ENCODE measurements around the gene RPTOR.

Gene RPTOR

DNA sequence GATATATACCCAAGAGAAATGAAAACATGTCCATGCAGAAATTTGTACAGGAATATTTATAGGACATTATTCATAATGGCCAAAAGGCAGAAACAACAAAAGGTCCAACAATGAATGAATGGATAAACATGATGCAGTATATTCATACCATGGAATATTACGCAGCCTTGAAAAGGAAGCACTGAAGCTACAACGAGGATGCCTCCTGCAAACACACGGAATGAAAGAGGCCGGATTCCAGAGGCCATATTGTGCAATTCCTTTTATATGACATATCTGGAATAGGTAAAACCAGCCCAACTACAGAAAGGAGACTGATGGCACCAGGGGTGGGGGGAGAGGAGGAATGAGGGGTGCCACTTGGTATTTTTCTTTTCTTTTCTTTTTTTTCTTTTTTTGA, 432.5 kb downstream of the RPTOR start:
- DNase-seq: no peak

- no peak for DNase-seq
These were observed 434.2 kb downstream of the RPTOR start for GRCh38 chr17:80978499-80979497.

DNA sequence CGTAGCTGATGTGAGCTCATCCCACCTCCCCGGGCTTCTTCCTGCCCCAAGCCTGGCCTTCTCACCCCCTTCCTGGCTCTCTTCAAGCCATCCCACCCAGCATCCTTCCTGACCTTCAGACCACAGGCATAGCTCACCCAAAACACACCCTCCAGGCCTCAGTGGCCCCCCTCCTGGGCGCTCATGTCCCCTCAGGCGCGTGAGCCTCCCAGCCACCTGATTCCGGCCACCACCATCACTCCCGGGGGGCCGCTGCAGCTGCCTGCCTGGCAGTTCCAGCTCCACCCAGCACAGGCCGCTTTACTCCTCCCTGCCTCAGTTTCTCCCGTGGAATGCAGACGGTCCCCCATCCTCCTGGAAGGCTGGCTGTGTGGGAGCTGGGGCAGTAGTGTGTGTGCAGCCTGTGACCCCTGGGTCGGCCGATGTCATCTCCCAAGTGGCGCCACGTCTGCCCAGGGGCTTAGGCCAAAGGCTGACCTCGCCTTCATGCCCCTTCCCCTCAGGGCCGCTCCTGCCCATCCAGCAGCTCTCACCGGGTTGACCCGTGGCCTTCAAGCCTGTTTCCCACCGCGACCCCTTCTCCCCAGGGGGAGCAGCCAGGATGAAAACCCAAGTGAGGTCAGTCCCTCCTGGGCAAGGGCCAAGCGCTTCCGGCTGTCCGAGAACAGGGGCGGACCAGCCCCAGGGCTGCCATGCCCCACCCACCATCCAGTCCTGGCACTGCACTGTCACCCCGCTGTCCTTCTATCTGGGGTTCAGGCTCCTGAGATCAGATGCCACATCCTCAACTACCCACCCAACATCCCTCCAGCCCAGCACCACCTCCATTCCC, 435.1 kb downstream of the RPTOR start:
- no peak for DNase-seq

DNA sequence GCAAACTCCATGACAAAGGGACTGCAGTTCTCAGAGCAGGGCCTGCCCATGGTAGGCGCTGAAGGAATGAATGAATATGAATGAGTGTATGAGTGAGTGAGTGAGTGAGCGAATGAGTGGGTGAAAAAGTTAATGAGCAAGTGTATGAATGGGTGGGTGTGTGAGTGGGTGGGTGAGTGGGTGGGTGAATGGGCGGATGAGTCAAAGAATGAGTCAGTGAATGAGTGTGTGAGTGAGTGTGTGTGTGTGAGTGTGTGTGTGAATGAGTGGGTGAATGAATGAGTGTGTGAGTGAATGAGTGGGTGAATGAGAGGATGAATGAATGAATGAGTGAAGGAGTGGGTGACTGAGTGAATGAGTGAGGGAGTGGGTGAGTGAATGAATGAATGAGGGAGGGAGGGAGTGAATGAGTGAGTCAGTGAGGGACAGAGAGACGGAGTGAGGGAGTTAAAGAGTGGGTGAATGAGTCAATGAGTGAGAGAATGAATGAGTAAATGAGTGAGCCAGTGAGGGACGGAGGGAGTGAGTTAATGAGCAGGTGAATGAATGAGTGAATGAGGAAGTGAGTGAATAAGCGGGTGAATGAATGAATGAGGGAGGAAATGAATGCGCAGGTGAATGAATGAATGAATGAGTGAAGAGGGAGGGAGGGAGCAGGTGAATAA, 435.9 kb downstream of the RPTOR start:
- DNase-seq: peak; percentile 65

- no peak for DNase-seq
These were observed 436.6 kb downstream of the RPTOR start for GRCh38 chr17:80981062-80981902.

DNA sequence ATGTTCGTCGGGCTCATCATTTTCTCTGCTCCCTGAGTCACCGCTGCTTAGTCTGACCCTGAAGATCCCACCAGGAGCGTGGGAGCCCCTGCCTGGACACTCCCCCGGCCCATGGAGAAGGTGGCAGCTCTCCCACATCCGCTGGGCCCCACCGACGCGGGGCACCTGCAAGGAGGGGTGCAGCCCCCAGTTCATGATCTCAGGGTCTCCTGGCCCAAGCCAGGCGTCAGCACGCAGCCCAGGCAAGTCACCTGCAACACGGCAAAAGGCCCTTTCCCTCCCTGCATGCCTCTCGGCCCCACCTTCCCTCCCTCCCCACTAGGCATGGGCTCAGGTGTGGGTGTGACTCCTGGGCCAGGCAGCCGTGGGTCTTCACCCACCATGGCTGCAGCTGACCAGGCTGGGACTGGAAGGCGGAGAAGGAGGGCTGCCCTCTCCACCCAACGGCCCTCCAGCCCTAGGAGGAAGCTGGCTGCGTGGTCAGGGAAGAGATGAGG, 437.3 kb downstream of the RPTOR start:
- no peak for DNase-seq

- DNase-seq: no peak
These were observed 437.9 kb downstream of the RPTOR start for GRCh38 chr17:80982426-80982974.

GRCh38 chr17:80983545-80983944, 438.9 kb downstream of the RPTOR start:
- DNase-seq: no peak

- no peak for DNase-seq
These were observed 440.1 kb downstream of the RPTOR start for GRCh38 chr17:80984749-80985148.

- no peak for DNase-seq
These were observed 441.4 kb downstream of the RPTOR start for GRCh38 chr17:80986046-80986445.

DNA sequence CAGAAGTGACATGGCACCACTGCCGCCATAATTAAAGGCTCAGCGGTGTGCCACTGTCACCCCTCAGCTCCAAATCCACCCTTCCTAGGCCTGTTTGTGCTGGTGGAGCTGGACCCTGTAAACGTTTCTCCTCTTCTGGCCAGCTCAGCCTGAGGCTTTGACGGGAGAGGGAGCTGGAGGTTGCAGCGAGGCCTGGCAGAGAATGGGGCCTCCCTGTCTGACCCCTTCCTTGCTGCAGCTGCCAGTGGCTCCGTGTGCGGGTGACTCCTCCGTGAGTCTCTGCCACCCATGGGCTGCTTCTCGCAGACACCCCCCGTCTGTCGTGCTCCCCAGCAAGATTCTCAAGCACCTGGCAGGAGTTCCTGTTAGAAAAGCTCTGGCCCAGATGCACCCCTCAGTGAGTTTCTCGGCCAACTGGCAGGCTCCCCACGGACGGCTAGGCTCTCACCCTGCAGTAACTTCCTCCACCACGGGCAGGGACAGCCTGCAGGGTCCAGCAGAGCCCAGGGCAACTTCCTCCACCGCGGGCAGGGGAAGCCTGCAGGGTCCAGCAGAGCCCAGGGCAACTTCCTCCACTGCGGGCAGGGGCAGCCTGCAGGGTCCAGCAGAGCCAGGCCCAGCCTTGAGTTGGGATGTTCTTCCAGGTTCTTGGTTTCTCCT, 442.3 kb downstream of the RPTOR start:
- DNase-seq: no peak

- no peak for DNase-seq
These were observed 443.4 kb downstream of the RPTOR start for GRCh38 chr17:80987941-80988461.

DNA sequence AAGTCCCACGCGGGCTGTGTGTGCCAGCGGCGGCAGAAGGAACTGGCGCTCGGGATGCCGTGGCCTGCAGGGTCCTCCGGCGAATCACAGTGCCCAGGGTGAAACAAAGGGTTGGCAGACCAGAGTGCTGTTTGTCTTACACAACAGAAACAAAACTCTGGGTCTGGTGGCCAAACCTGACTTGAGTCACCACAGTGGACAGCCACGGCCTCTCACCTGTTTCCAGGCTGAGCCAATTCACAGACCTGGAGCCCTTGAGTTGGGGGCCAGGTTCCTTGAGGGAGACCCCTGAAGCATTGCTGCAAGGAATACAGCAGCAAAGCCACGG, 444.9 kb downstream of the RPTOR start:
- DNase-seq: no peak

DNA sequence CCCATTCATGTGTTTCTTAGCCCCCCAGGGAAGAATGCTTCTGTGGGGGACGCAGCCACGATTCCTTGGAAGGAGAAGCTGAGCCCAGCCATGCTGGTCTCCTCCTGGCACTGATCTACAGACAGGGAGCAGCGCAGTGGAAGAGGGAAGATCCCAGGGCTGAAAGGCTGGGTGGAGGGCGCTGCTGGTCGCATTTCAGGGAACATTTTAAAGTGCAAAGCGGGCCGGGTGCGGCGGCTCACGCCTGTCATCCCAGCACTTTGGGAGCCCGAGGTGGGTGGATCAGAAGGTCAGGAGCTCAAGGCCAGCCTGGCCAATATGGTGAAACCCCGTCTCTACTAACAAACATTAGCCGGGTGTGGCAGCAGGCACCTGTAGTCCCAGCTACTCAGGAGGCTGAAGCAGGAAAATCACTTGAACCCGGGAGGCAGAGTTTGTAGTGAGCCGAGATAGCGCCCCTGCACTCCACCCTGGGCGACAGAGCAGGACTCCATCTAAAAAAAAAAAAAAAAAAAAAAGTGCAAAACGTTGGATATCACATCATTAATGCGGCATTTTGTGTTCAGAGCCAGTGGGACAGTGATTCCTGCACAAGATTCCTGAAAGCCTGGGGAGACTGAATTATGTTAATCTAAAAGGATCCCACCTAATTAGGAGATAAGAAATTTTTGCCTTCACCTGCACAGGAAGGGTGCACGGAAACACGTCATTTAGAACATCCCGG, 446.4 kb downstream of the RPTOR start:
- DNase-seq: no peak

DNA sequence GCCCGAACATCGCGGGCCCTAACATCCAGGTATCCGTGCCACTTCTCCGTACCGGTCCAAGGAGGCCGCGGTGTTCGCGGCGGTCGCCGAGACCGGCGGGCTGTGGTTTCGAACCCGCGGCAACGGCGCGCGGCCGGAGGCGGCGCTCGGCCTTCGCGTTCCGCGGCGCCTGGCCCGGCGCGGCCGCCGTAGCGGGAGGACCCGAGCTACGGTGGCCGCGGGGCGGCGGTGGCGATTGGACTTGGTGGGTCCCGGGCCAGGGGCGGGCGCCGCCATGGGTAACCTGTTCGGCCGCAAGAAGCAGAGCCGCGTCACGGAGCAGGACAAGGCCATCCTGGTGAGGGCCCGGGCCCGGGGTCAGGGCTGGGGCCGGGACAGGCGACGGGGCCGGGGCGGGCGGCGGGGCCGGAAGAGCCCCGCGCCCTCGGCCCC, 447.0 kb downstream of the RPTOR start, which contains the start of gene CHMP6:
CHMP6 (plus strand) TSS at position 197 of the 432 bp plus-strand sequence; CDS start at position 275, 78 bp downstream.
- peak; percentile 63 for DNase-seq

DNA sequence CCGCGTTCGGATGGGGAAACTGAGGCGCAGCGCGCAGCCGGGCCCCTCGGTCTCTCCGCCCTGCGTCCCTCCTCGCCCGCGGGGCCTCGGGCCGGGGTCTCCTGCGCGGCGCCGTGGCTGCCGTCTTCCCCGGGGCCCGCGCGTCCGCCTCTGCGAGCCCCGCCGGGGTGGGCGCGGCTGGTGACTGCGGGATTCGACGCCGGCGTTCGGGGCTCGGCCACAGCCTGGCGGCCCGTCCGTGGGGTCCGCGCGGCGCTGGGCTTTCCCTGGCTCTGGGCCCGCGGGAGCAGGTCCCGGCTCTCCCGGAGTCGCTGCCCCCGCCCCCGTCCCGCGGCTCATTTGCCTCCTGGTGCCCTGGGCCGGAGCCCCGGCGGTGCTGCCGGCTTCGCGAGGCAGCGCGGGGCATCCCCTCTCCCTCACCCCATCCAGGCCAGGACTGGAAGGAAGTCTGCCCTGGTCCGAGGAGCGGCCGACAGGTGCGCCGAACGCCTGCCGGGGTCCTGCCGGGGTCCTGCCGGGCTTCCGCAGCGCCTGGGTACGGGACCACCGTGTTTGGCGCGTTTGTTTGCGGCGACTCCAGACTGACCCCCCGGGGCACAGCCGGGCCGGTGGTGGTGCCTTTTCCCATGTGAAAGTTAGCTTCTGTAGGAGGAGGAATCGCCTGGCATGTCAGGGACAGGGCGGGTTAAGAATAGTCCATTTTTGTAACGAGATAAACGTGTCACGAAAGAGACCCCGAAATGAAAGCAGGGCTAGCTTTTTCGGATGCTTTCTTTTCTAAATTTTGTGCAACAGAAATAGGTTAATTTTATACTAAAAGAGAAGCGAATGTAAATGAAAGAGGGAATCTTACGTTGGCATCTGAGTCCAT, 447.7 kb downstream of the RPTOR start:
- DNase-seq: no peak

DNA sequence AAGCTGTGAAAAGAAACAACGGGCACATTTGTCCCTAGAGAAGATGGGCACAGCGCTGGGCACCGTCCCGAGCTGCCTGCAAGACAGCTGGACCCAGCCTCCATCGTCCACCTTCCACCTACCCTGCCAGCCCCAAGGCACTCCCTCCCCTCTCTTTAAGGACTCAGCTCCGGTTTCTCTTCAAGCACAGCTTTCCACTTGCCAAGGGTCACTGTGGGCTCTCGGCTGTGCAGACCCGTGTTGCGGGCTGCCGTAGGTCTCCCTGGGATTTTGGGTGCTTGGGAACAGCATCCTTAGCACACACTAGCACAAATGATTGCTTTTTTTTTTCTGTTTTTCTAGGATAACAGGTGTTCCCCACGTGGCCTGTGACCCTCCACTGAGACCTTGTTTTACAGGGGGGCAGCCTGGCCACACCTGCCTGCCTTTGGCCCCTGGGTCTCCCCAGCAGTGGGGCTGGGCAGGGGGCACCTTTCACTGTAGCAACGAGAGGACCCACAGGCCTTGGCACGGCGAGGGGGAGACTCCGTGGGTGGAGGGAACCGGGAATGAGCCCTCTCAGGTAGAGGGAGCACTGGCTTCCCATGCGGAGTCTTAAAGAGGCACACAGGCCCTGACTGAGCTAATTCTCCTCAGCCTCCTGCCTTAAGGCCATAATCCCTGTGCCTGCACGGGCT, 448.4 kb downstream of the RPTOR start:
- DNase-seq: no peak

GRCh38 chr17:80995131-80995530, 450.5 kb downstream of the RPTOR start:
- no peak for DNase-seq

Data from CD4-positive, alpha-beta T cell treated with Interleukin-4 for 4 hours (primary cell).